Activated naive CD8-positive, alpha-beta T cell treated with anti-CD3 and anti-CD28 coated beads, Interleukin-2, amount 50 U/mL, for 24 hours (primary cell): ENCODE data around the gene HSPBP1.

Experiments
- ATAC-seq: fragments of 150-1000 bp; cut with Tn5 transposase; one replicate; pipeline ENCODE4 v1.10.0; 2021
- DNase-seq: peaks from one replicate; pipeline ENCODE4 v3.0.0; 2021
- H3K27ac Mint-ChIP-seq: one replicate; pipeline ENCODE4 v1.8.0; 2021; ENCODE audit warnings: mild to moderate bottlenecking, mixed read lengths
- H3K27me3 Mint-ChIP-seq: one replicate; pipeline ENCODE4 v1.8.0; 2021; ENCODE audit warnings: mixed read lengths
- H3K36me3 Mint-ChIP-seq: one replicate; pipeline ENCODE4 v1.8.0; 2021; ENCODE audit warnings: low read depth, mixed read lengths
- H3K4me1 Mint-ChIP-seq: one replicate; pipeline ENCODE4 v1.8.0; 2021; ENCODE audit warnings: mixed read lengths
- H3K4me3 Mint-ChIP-seq: one replicate; pipeline ENCODE4 v1.8.0; 2021; ENCODE audit warnings: mild to moderate bottlenecking, moderate library complexity, mixed read lengths
- H3K9me3 Mint-ChIP-seq: one replicate; pipeline ENCODE4 v1.8.0; 2021; ENCODE audit warnings: mixed read lengths

Gene HSPBP1

GRCh38 chr19:55311797-55312196 is 31.9 kb upstream of the HSPBP1 start:
- H3K27ac Mint-ChIP-seq = no peak overlapping the region
- ATAC-seq = no peak
- no peaks in the 10 kb centered on the region for H3K36me3 Mint-ChIP-seq
- H3K9me3 Mint-ChIP-seq = no peaks in the 10 kb centered on the region
- H3K4me1 Mint-ChIP-seq = no peaks in the 10 kb centered on the region
- DNase-seq = no peak
- no peak overlapping the region for H3K4me3 Mint-ChIP-seq
- H3K27me3 Mint-ChIP-seq = no peaks in the 10 kb centered on the region

GRCh38 chr19:55311397-55311796 is 31.5 kb upstream of the HSPBP1 start:
- ATAC-seq = no peak
- Mint-ChIP-seq H3K4me1 (no peaks in the 10 kb centered on the region), H3K9me3 (no peaks in the 10 kb centered on the region), H3K27me3 (no peaks in the 10 kb centered on the region), H3K27ac (no peak overlapping the region), H3K4me3 (no peak overlapping the region), H3K36me3 (no peaks in the 10 kb centered on the region)
- no peak for DNase-seq

GRCh38 chr19:55310498-55310897 is 30.6 kb upstream of the HSPBP1 start:
- Mint-ChIP-seq H3K4me3 (no peak overlapping the region), H3K27me3 (no peaks in the 10 kb centered on the region), H3K4me1 (peaks cover 1% of the 10 kb centered on the region), H3K9me3 (no peaks in the 10 kb centered on the region), H3K36me3 (no peaks in the 10 kb centered on the region), H3K27ac (no peak overlapping the region)
- no peak for DNase-seq
- ATAC-seq = no peak

GRCh38 chr19:55309448-55309847 is 29.5 kb upstream of the HSPBP1 start:
- Mint-ChIP-seq H3K27me3 (no peaks in the 10 kb centered on the region), H3K27ac (no peak overlapping the region), H3K4me1 (peaks cover 3% of the 10 kb centered on the region), H3K9me3 (no peaks in the 10 kb centered on the region), H3K36me3 (peaks cover 2% of the 10 kb centered on the region), H3K4me3 (no peak overlapping the region)
- DNase-seq (no peak), ATAC-seq (no peak)

GRCh38 chr19:55308281-55308680 is 28.4 kb upstream of the HSPBP1 start:
- Mint-ChIP-seq H3K9me3 (no peaks in the 10 kb centered on the region), H3K4me3 (no peak overlapping the region), H3K4me1 (peaks cover 3% of the 10 kb centered on the region), H3K27ac (no peak overlapping the region), H3K36me3 (peaks cover 2% of the 10 kb centered on the region), H3K27me3 (no peaks in the 10 kb centered on the region)
- no peak for DNase-seq
- no peak for ATAC-seq

GRCh38 chr19:55306712-55307111 is 26.8 kb upstream of the HSPBP1 start:
- no peak for DNase-seq
- no peak overlapping the region for H3K4me3 Mint-ChIP-seq
- peaks cover 7% of the 10 kb centered on the region for H3K4me1 Mint-ChIP-seq
- no peaks in the 10 kb centered on the region for H3K9me3 Mint-ChIP-seq
- H3K36me3 Mint-ChIP-seq = peaks cover 2% of the 10 kb centered on the region
- ATAC-seq = no peak
- no peak overlapping the region for H3K27ac Mint-ChIP-seq
- H3K27me3 Mint-ChIP-seq = no peaks in the 10 kb centered on the region

GRCh38 chr19:55305983-55306562 is 26.2 kb upstream of the HSPBP1 start:
- Mint-ChIP-seq H3K4me1 (peaks cover 13% of the 10 kb centered on the region), H3K27ac (no peak overlapping the region), H3K9me3 (no peaks in the 10 kb centered on the region), H3K36me3 (peaks cover 2% of the 10 kb centered on the region), H3K27me3 (no peaks in the 10 kb centered on the region), H3K4me3 (no peak overlapping the region)
- no peak for ATAC-seq
- DNase-seq = no peak

DNA sequence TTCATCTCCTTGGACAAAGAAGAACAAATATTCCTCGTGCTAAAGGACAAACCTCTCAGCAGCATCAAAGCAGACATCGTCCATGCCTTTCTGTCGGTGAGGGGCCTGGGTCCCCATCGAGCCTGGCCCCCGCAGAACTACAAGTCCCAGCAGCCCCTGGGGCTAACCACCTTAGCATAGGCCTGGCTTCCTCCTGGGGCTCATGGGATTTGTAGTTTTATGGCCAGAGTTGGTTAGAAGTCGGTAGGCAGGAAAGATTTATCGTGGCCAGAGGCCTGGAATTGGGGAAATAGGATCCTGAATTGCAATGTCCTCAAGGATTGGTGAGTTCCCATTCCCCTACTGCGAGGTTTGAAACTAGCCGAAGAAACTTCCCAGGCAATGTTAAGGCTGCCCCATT is 25.6 kb upstream of the HSPBP1 start:
- no peaks in the 10 kb centered on the region for H3K9me3 Mint-ChIP-seq
- H3K4me1 Mint-ChIP-seq = peaks cover 13% of the 10 kb centered on the region
- DNase-seq (peak; percentile 36), ATAC-seq (peak; percentile 57)
- no peak overlapping the region for H3K27ac Mint-ChIP-seq
- H3K36me3 Mint-ChIP-seq = peaks cover 2% of the 10 kb centered on the region
- no peaks in the 10 kb centered on the region for H3K27me3 Mint-ChIP-seq
- H3K4me3 Mint-ChIP-seq = no peak overlapping the region

- no peaks in the 10 kb centered on the region for H3K9me3 Mint-ChIP-seq
- no peak overlapping the region for H3K4me3 Mint-ChIP-seq
- peaks cover 2% of the 10 kb centered on the region for H3K36me3 Mint-ChIP-seq
- DNase-seq = no peak
- H3K4me1 Mint-ChIP-seq = peaks cover 13% of the 10 kb centered on the region
- no peak overlapping the region for H3K27ac Mint-ChIP-seq
- no peak for ATAC-seq
- no peaks in the 10 kb centered on the region for H3K27me3 Mint-ChIP-seq
Measured at GRCh38 chr19:55304980-55305379, 25.1 kb upstream of the HSPBP1 start.

DNA sequence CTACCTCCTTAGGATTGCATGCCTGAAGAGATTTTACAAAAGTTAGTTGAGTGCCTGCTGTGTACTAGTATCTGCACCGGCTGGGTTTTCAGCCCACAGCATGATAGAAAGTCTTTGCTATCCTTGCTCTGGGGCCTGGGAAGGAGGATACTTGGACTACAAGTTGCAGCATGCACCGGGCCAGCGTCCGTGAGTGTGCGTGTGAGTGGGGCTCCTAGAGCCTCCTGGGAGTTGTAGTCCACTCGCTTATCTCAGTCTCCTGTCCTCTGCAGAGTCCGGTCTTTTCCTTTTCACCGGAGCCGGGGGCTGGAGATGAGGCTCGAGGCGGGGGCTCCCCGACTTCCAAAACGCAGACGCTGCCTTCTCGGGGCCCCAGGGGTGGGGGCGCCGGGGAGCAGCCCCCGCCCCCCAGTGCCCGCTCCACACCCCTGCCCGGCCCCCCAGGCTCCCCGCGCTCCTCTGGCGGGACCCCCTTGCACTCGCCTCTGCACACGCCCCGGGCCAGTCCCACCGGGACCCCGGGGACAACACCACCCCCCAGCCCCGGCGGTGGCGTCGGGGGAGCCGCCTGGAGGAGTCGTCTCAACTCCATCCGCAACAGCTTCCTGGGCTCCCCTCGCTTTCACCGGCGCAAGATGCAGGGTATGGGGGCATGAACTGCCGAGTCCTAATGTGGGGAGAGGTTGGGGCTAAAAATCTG is 24.5 kb upstream of the HSPBP1 start:
- DNase-seq = peak; percentile 30

DNA sequence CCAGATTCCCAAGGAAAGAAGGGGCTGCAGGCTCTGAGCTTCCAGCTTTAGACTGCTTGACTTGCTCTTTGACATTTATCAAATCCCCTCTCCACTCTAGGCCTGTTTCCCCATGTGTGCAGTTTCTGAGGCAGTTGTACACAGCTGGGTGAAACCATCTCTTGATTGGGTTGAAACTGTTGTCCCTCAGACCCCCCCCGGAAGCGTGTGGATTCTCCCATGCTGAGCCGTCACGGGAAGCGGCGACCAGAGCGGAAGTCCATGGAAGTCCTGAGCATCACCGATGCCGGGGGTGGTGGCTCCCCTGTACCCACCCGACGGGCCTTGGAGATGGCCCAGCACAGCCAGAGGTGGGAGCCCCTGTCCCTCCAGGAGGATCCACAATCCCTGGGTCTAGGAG is 23.6 kb upstream of the HSPBP1 start:
- H3K36me3 Mint-ChIP-seq = peaks cover 2% of the 10 kb centered on the region
- DNase-seq (no peak), ATAC-seq (no peak)
- no peaks in the 10 kb centered on the region for H3K9me3 Mint-ChIP-seq
- H3K4me3 Mint-ChIP-seq = no peak overlapping the region
- no peaks in the 10 kb centered on the region for H3K27me3 Mint-ChIP-seq
- no peak overlapping the region for H3K27ac Mint-ChIP-seq
- peaks cover 13% of the 10 kb centered on the region for H3K4me1 Mint-ChIP-seq

More for the DNA sequence above, 24.5 kb upstream of the HSPBP1 start:
- Mint-ChIP-seq H3K36me3 (peaks cover 2% of the 10 kb centered on the region), H3K9me3 (no peaks in the 10 kb centered on the region), H3K4me3 (no peak overlapping the region), H3K27ac (no peak overlapping the region), H3K4me1 (peaks cover 13% of the 10 kb centered on the region), H3K27me3 (no peaks in the 10 kb centered on the region)
- ATAC-seq = peak; percentile 51

DNA sequence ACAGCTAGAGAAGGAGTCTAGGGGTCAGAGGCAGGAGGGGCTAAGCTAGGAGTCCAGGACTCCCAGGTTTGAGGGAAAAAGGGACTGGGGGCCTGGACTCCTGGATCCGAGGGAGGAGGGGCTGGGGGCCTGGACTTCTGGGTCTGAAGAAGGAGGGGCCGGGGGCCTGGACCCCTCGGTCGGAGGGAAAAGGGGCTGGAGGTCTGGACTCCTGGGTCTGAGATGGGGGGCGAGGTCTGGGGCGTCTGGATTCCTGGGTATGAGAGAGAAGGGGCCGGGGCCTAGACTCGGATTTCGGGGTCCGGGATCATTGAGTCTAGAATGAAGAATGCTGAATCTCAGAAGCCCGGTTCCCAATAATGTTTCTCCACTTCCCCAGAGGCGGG is 22.4 kb upstream of the HSPBP1 start:
- H3K9me3 Mint-ChIP-seq = no peaks in the 10 kb centered on the region
- peaks cover 2% of the 10 kb centered on the region for H3K36me3 Mint-ChIP-seq
- H3K4me1 Mint-ChIP-seq = peaks cover 13% of the 10 kb centered on the region
- H3K27me3 Mint-ChIP-seq = no peaks in the 10 kb centered on the region
- H3K4me3 Mint-ChIP-seq = peak overlapping the region; percentile 80
- ATAC-seq (no peak), DNase-seq (no peak)
- H3K27ac Mint-ChIP-seq = peak overlapping the region; percentile 89

DNA sequence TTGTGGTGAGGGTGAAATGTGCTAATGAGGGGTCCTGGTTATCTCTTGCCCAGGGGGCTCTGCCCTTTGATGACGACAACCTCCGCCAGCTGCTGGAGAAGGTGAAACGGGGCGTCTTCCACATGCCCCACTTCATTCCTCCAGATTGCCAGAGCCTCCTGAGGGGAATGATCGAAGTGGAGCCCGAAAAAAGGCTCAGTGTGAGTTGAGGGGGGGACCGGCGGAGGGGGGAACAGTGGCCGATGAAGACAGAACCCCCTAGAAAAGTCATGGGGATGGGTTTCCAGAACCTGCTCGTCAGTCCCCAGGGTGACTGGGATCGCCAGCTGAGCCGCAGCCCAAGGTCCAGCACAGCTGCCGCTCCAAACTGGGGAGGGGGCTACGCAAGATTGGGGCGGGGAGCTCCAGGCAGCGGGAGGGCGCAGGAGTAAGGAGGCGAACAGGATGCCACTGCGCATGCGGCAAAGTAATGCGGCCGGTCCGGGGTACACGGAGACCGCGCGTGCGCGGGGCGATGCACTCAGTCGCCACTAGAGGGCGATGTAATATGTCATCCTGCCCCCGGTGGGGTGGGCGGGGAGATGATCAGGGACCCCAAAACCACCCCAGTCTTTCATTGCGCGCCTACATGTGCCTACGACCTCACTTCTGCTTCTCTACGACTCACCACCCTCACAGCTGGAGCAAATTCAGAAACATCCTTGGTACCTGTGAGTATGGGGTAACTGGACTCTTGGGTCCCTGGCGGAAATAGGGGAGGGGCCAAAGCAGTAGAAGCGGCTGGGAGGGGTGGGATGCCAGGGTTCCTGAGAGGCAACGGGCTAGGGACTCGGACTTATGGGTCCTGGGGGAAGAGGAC is 21.8 kb upstream of the HSPBP1 start:
- H3K27me3 Mint-ChIP-seq = no peaks in the 10 kb centered on the region
- no peaks in the 10 kb centered on the region for H3K9me3 Mint-ChIP-seq
- H3K4me1 Mint-ChIP-seq = peaks cover 13% of the 10 kb centered on the region
- peaks cover 2% of the 10 kb centered on the region for H3K36me3 Mint-ChIP-seq
- H3K27ac Mint-ChIP-seq = peak overlapping the region; percentile 89
- DNase-seq = peak; percentile 99
- ATAC-seq = peak; percentile 90
- H3K4me3 Mint-ChIP-seq = peak overlapping the region; percentile 80

- ATAC-seq (no peak), DNase-seq (no peak)
- peak overlapping the region; percentile 89 for H3K27ac Mint-ChIP-seq
- H3K4me3 Mint-ChIP-seq = peak overlapping the region; percentile 80
- H3K27me3 Mint-ChIP-seq = no peaks in the 10 kb centered on the region
- peaks cover 13% of the 10 kb centered on the region for H3K4me1 Mint-ChIP-seq
- no peaks in the 10 kb centered on the region for H3K9me3 Mint-ChIP-seq
- H3K36me3 Mint-ChIP-seq = peaks cover 2% of the 10 kb centered on the region
Measured at GRCh38 chr19:55300886-55301458, 21.1 kb upstream of the HSPBP1 start.

DNA sequence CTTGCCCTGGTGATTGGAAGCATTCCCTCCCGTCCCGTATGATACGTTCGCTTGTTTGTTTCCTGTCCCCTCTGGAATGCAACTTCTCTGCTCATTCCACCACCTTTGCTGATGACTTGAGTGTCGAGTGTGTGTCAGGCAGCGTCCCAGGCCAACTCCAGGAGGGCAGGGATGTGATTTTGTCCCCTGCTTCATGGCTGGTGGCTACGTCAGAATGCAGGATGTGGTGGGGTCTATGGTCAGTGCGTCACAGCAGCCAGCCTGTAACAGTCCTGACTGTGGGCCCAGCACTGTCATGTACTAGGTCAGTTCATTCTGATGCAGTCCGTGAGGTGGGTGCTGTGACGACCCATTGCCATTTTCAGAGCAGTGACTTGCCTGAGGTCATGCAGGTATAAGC is 20.1 kb upstream of the HSPBP1 start:
- H3K27ac Mint-ChIP-seq = no peak overlapping the region
- DNase-seq (no peak), ATAC-seq (no peak)
- H3K4me3 Mint-ChIP-seq = no peak overlapping the region
- H3K9me3 Mint-ChIP-seq = no peaks in the 10 kb centered on the region
- H3K36me3 Mint-ChIP-seq = no peaks in the 10 kb centered on the region
- H3K4me1 Mint-ChIP-seq = peaks cover 10% of the 10 kb centered on the region
- H3K27me3 Mint-ChIP-seq = no peaks in the 10 kb centered on the region
